GM19043 (cell line): ENCODE measurements around the gene UGT1A7.

Experiments used
- ATAC-seq: cut with Tn5 transposase; IDR thresholded peaks from one replicate; pipeline ENCODE4 v1.9.1; 2021; ENCODE audit warnings: low read depth; ENCODE audit not compliant: unreplicated experiment

The UGT1A7 gene

GRCh38 chr2:233758141-233758540, 76.4 kb downstream of the UGT1A7 start:
- no peak for ATAC-seq

- no peak for ATAC-seq
Observed at GRCh38 chr2:233758849-233759248, 77.1 kb downstream of the UGT1A7 start.

GRCh38 chr2:233760043-233760442, 78.3 kb downstream of the UGT1A7 start, which contains the start of gene UGT1A1:
Gene UGT1A1, plus strand, starts transcription at chr2:233760270. Its CDS starts 18 bp downstream, at chr2:233760288.
- no peak for ATAC-seq

- no peak for ATAC-seq
Observed at GRCh38 chr2:233761040-233761769, 79.5 kb downstream of the UGT1A7 start.

- ATAC-seq, result no peak
Observed at GRCh38 chr2:233764264-233764663, 82.6 kb downstream of the UGT1A7 start.

GRCh38 chr2:233764761-233765160, 83.1 kb downstream of the UGT1A7 start:
- no peak for ATAC-seq

GRCh38 chr2:233766416-233766815, 84.7 kb downstream of the UGT1A7 start:
- no peak for ATAC-seq

- ATAC-seq, result no peak
Observed at GRCh38 chr2:233768076-233768475, 86.4 kb downstream of the UGT1A7 start.

- no peak for ATAC-seq
Observed at GRCh38 chr2:233769260-233769659, 87.6 kb downstream of the UGT1A7 start.

GRCh38 chr2:233772153-233772552, 90.5 kb downstream of the UGT1A7 start:
- ATAC-seq, result no peak

GRCh38 chr2:233772583-233772982, 90.9 kb downstream of the UGT1A7 start:
- no peak for ATAC-seq

GRCh38 chr2:233773854-233774253, 92.2 kb downstream of the UGT1A7 start:
- no peak for ATAC-seq

GRCh38 chr2:233775414-233775813, 93.7 kb downstream of the UGT1A7 start:
- no peak for ATAC-seq

GRCh38 chr2:233778030-233778429, 96.3 kb downstream of the UGT1A7 start, which contains the start of gene MROH2A:
Gene MROH2A, plus strand, starts transcription at chr2:233778330. Its CDS starts 1,029 bp downstream, at chr2:233779359.
- ATAC-seq, result no peak

GRCh38 chr2:233779722-233780121, 98.0 kb downstream of the UGT1A7 start:
- no peak for ATAC-seq

- ATAC-seq, result no peak
Observed at GRCh38 chr2:233780771-233781170, 99.1 kb downstream of the UGT1A7 start.

GRCh38 chr2:233789554-233789953, 107.9 kb downstream of the UGT1A7 start:
- ATAC-seq, result no peak

GRCh38 chr2:233791151-233791882, 109.6 kb downstream of the UGT1A7 start:
- no peak for ATAC-seq

- ATAC-seq, result no peak
Observed at GRCh38 chr2:233791883-233792329, 110.2 kb downstream of the UGT1A7 start.

- no peak for ATAC-seq
Observed at GRCh38 chr2:233792720-233793119, 111.0 kb downstream of the UGT1A7 start.

GRCh38 chr2:233793465-233794127, 111.9 kb downstream of the UGT1A7 start:
- ATAC-seq, result no peak
